Upper lobe of right lung (tissue), 1 donor: Measurements from ENCODE around the gene NDUFV3. TPM values are rescaled to one million over a fixed set of nuclear protein-coding genes. Genes with fewer than 3 reads are reported as not detected.
A peak's percentile ranks its signal among the peaks of the same experiment; 100 is the strongest.

Experiments
- ATAC-seq: fragments of 200-7000 bp; cut with Tn5 transposase; one replicate; pipeline ENCODE4 v1.9.1; 2020; ENCODE audit warnings: mild to moderate bottlenecking, moderate library complexity
- DNase-seq: peaks from one replicate; pipeline ENCODE4 v3.0.0-alpha.2; 2020
- H3K27ac ChIP-seq: fragments of 200-600 bp; one replicate; pipeline ENCODE4 v1.8.0; 2022
- H3K27me3 ChIP-seq: fragments of 200-600 bp; one replicate; pipeline ENCODE4 v1.8.0; 2022; ENCODE audit warnings: mild to moderate bottlenecking
- H3K36me3 ChIP-seq: fragments of 200-600 bp; one replicate; pipeline ENCODE4 v1.8.0; 2022
- H3K4me1 ChIP-seq: fragments of 200-600 bp; one replicate; pipeline ENCODE4 v1.8.0; 2022
- H3K4me3 ChIP-seq: fragments of 200-600 bp; one replicate; pipeline ENCODE4 v1.8.0; 2022; ENCODE audit warnings: mild to moderate bottlenecking
- H3K9me3 ChIP-seq: fragments of 200-600 bp; one replicate; pipeline ENCODE4 v1.8.0; 2022
- CTCF ChIP-seq: fragments of 200-600 bp; IDR thresholded peaks from one replicate; pipeline ENCODE4 v1.8.0; 2022; ENCODE audit warnings: antibody characterized with exemption
- intact Hi-C: fragments of 100-400 bp; cut with DNase I; formaldehyde crosslinking; loops from one replicate; pipeline ENCODE4 v1.11.0; 2022
- total RNA-seq: library from RNA; stranded (reverse); fragmentation: NEBNext Ultra II Directional; extraction: Animal tissue kit (Norgen Biotek cat#: 25700); gene quantifications from one replicate; pipeline ENCODE4 v1.2.1, GENCODE V29; 2021
- donor health status: DM: no; HTN: yes; CAD: no; lungs with severe emphysema.

Gene NDUFV3
- total RNA-seq, 1 donor from 2014 or later: 38.5 TPM

GRCh38 chr21:42855171-42855936 lies 37.8 kb upstream of the NDUFV3 start:
- DNase-seq: peak; percentile 87
- intact Hi-C loops: no loop called here
- no peaks in the 10 kb centered on the region for H3K27me3 ChIP-seq
- ATAC-seq: peak; percentile 88
- no peaks in the 10 kb centered on the region for H3K9me3 ChIP-seq
- H3K4me3 ChIP-seq: no peak overlapping the region
- peaks cover 94% of the 10 kb centered on the region for H3K36me3 ChIP-seq
- peaks cover 10% of the 10 kb centered on the region for H3K4me1 ChIP-seq
- TF ChIP-seq CTCF: no peak
- peak overlapping the region; percentile 47 for H3K27ac ChIP-seq

GRCh38 chr21:42855937-42856335 lies 37.2 kb upstream of the NDUFV3 start:
- TF ChIP-seq CTCF: no peak
- no peaks in the 10 kb centered on the region for H3K9me3 ChIP-seq
- no peak overlapping the region for H3K4me3 ChIP-seq
- peaks cover 97% of the 10 kb centered on the region for H3K36me3 ChIP-seq
- no peaks in the 10 kb centered on the region for H3K27me3 ChIP-seq
- DNase-seq (no peak), ATAC-seq (no peak)
- no peak overlapping the region for H3K27ac ChIP-seq
- peaks cover 10% of the 10 kb centered on the region for H3K4me1 ChIP-seq
- intact Hi-C loops: no loop called here

- intact Hi-C loops: no loop called here
- H3K27me3 ChIP-seq: no peaks in the 10 kb centered on the region
- no peak for ATAC-seq
- peaks cover 13% of the 10 kb centered on the region for H3K4me1 ChIP-seq
- H3K9me3 ChIP-seq: no peaks in the 10 kb centered on the region
- TF ChIP-seq CTCF: no peak
- DNase-seq: no peak
- H3K36me3 ChIP-seq: peaks cover 95% of the 10 kb centered on the region
- no peak overlapping the region for H3K27ac ChIP-seq
- no peak overlapping the region for H3K4me3 ChIP-seq
Observed at GRCh38 chr21:42857216-42857615, 35.9 kb upstream of the NDUFV3 start.

GRCh38 chr21:42858185-42858847 lies 34.8 kb upstream of the NDUFV3 start:
- intact Hi-C loops: no loop called here
- Histone ChIP-seq H3K36me3 (peaks cover 97% of the 10 kb centered on the region), H3K4me3 (no peak overlapping the region), H3K9me3 (no peaks in the 10 kb centered on the region), H3K4me1 (peaks cover 20% of the 10 kb centered on the region), H3K27ac (no peak overlapping the region), H3K27me3 (no peaks in the 10 kb centered on the region)
- ATAC-seq: no peak
- no peak for DNase-seq
- no peak for TF ChIP-seq CTCF

GRCh38 chr21:42858957-42859890 lies 33.9 kb upstream of the NDUFV3 start:
- no peak overlapping the region for H3K27ac ChIP-seq
- H3K27me3 ChIP-seq: no peaks in the 10 kb centered on the region
- ATAC-seq (no peak), DNase-seq (no peak)
- peaks cover 20% of the 10 kb centered on the region for H3K4me1 ChIP-seq
- peaks cover 89% of the 10 kb centered on the region for H3K36me3 ChIP-seq
- intact Hi-C loops: no loop called here
- no peak overlapping the region for H3K4me3 ChIP-seq
- no peaks in the 10 kb centered on the region for H3K9me3 ChIP-seq
- TF ChIP-seq CTCF: no peak
